C4-2B (cell line): ENCODE measurements around the gene THADA.

Experiments used
- ZFX ChIP-seq: fragments of 450-650 bp; IDR thresholded peaks from 2 replicates; pipeline ENCODE4 v1.6.1; 2017
- TF ChIP-seq, protein P1 (sequence below): fragments of 450-650 bp; conservative IDR thresholded peaks from 2 replicates; pipeline ENCODE4 v1.5.1; 2017; ENCODE audit warnings: mild to moderate bottlenecking

DNA sequence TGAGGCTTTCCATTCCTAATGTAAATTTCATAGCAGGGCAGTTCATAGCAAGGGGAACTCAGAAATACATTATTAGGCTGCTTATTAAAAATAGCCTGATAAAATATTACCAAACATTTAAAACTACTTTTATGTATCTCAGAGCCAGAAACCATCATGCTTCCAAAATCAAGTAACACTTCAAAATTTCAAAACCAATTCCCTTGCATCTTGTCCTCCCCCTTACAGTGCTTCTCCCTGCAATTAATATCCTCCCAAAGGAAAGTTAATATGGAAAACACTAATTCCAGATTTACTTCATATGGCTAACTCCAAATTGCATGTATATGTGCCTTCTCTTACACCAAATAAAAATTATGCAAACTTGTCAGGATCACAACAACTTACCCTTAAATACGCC is 47.8 kb upstream of the THADA start:
- TF ChIP-seq, protein P1, sequence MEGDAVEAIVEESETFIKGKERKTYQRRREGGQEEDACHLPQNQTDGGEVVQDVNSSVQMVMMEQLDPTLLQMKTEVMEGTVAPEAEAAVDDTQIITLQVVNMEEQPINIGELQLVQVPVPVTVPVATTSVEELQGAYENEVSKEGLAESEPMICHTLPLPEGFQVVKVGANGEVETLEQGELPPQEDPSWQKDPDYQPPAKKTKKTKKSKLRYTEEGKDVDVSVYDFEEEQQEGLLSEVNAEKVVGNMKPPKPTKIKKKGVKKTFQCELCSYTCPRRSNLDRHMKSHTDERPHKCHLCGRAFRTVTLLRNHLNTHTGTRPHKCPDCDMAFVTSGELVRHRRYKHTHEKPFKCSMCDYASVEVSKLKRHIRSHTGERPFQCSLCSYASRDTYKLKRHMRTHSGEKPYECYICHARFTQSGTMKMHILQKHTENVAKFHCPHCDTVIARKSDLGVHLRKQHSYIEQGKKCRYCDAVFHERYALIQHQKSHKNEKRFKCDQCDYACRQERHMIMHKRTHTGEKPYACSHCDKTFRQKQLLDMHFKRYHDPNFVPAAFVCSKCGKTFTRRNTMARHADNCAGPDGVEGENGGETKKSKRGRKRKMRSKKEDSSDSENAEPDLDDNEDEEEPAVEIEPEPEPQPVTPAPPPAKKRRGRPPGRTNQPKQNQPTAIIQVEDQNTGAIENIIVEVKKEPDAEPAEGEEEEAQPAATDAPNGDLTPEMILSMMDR = no peak
- TF ChIP-seq ZFX = no peak
